K562 (cell line): ENCODE results near the gene KCNK1. TPM values are rescaled to one million over a fixed set of nuclear protein-coding genes. Genes with fewer than 3 reads are reported as not detected.

Source experiments
- BRF1 ChIP-seq: IDR thresholded peaks from 3 replicates; pipeline ENCODE4 v1.6.1; 2011; ENCODE audit warnings: borderline replicate concordance, mild to moderate bottlenecking; ENCODE audit not compliant: insufficient read length; ENCODE audit errors: extremely low read depth
- CBX3 ChIP-seq, 2 experiments: IDR thresholded peaks; 1 replicate in 1 of 2; 2 replicates in 1 of 2; pipeline ENCODE4 v1.6.1; 2012; ENCODE audit warnings: inconsistent platforms in 2 of 2, low read length in 2 of 2, borderline replicate concordance in 1 of 2, control low read depth in 1 of 2
- CGGBP1 ChIP-seq: fragments of 250-450 bp; sonication (Bioruptor Pico); IDR thresholded peaks from 2 replicates; pipeline ENCODE4 v1.9.0; 2021; ENCODE audit warnings: mild to moderate bottlenecking
- CREB5 ChIP-seq: fragments of 250-450 bp; sonication (Bioruptor Pico); IDR thresholded peaks from 2 replicates; pipeline ENCODE4 v1.5.0; 2020; ENCODE audit warnings: mild to moderate bottlenecking
- HDAC8 ChIP-seq: fragments of 450-650 bp; IDR thresholded peaks from 2 replicates; pipeline ENCODE4 v1.6.1; 2016; ENCODE audit warnings: mild to moderate bottlenecking, missing genetic modification characterization, moderate library complexity, missing compliant biosample characterization
- HNRNPUL1 ChIP-seq: fragments of 200-400 bp; formaldehyde crosslinking; IDR thresholded peaks from 2 replicates; pipeline ENCODE4 v1.6.1; 2017; ENCODE audit warnings: low read length
- ILK ChIP-seq: fragments of 450-650 bp; IDR thresholded peaks from 2 replicates; pipeline ENCODE4 v1.6.1; 2016; ENCODE audit warnings: missing genetic modification characterization, low read depth, mild to moderate bottlenecking, missing compliant biosample characterization, moderate library complexity, borderline replicate concordance
- MYBL2 ChIP-seq, 2 experiments: fragments of 450-650 bp in 1 of 2; sonication (generic) in 1 of 2; formaldehyde crosslinking in 1 of 2; IDR thresholded peaks; 2 replicates each; pipeline versions ENCODE4 v1.6.1 to v1.8.1; 2017 to 2022; ENCODE audit warnings: borderline replicate concordance in 1 of 2, inconsistent platforms in 1 of 2, low read depth in 1 of 2, mild to moderate bottlenecking in 1 of 2, missing genetic modification reagents in 1 of 2, moderate library complexity in 1 of 2
- NCOR1 ChIP-seq: fragments of 450-650 bp; IDR thresholded peaks from 2 replicates; pipeline ENCODE4 v1.6.1; 2016; ENCODE audit warnings: mild to moderate bottlenecking, moderate library complexity
- PTRF ChIP-seq: fragments of 450-650 bp; IDR thresholded peaks from 2 replicates; pipeline ENCODE4 v1.6.1; 2016; ENCODE audit warnings: mild to moderate bottlenecking, missing genetic modification characterization, missing compliant biosample characterization
- TFAM ChIP-seq: fragments of 250-450 bp; sonication (Bioruptor Pico); conservative IDR thresholded peaks from 2 replicates; pipeline ENCODE4 v1.5.0; 2021; ENCODE audit warnings: mild to moderate bottlenecking, moderate library complexity
- TGIF2 ChIP-seq: sonication (generic); formaldehyde crosslinking; IDR thresholded peaks from 2 replicates; pipeline ENCODE4 v1.8.1; 2022; ENCODE audit warnings: mild to moderate bottlenecking, missing genetic modification reagents, moderate library complexity
- THAP7 ChIP-seq: fragments of 250-450 bp; sonication (Bioruptor Pico); IDR thresholded peaks from 2 replicates; pipeline ENCODE4 v1.5.0; 2021
- THRB ChIP-seq: fragments of 450-650 bp; formaldehyde crosslinking; conservative IDR thresholded peaks from 2 replicates; pipeline ENCODE4 v1.4.0; 2022; ENCODE audit warnings: mild to moderate bottlenecking, missing genetic modification characterization
- ZBTB11 ChIP-seq, 3 experiments: fragments of 200-800 bp in 1 of 3; fragments of 250-450 bp in 1 of 3; fragments of 450-650 bp in 1 of 3; sonication (Bioruptor Pico) in 1 of 3; sonication (Bioruptor generic) in 1 of 3; formaldehyde crosslinking in 1 of 3; IDR thresholded peaks; 2 replicates each; pipeline versions ENCODE4 v1.6.1 to v1.8.0; 2016 to 2022; ENCODE audit warnings: mild to moderate bottlenecking in 2 of 3, missing genetic modification characterization in 2 of 3, missing compliant biosample characterization in 1 of 3, moderate library complexity in 1 of 3
- ZFX ChIP-seq: sonication (generic); formaldehyde crosslinking; IDR thresholded peaks from 2 replicates; pipeline ENCODE4 v1.8.0; 2022; ENCODE audit warnings: mild to moderate bottlenecking, missing genetic modification reagents, moderate library complexity
- ZNF263 ChIP-seq: sonication (generic); formaldehyde crosslinking; IDR thresholded peaks from 2 replicates; pipeline ENCODE4 v1.8.0; 2022; ENCODE audit warnings: mild to moderate bottlenecking, missing genetic modification reagents, borderline replicate concordance
- ZNF696 ChIP-seq: fragments of 250-450 bp; sonication (Bioruptor Pico); conservative IDR thresholded peaks from 2 replicates; pipeline ENCODE4 v1.4.0; 2020; ENCODE audit warnings: mild to moderate bottlenecking, moderate library complexity
- ZSCAN29 ChIP-seq: fragments of 450-650 bp; IDR thresholded peaks from 2 replicates; pipeline ENCODE4 v1.6.1; 2017
- polyA plus RNA-seq, 8 experiments: library from polyadenylated mRNA; depleted of rRNA in 4 of 8; stranded (reverse) in 5 of 8; unstranded in 3 of 8; fragments of >200 nt; fragmentation: Nextera tagmentation in 2 of 8; fragmentation: Illumina TruSeq in 1 of 8; extraction: Ambion mirVana in 2 of 8; extraction: Trizol in 1 of 8; gene quantifications; 2 replicates each; pipeline versions ENCODE4 v1.2.1 to v1.2.3, GENCODE V29; 2011 to 2014; ENCODE audit warnings: inconsistent platforms in 1 of 8, missing spikeins in 1 of 8
- total RNA-seq, 7 experiments: library from RNA; depleted of rRNA in 6 of 7; stranded (reverse); fragments of >200 nt in 6 of 7; fragmentation: Illumina TruSeq in 2 of 7; extraction: Trizol in 2 of 7; gene quantifications; 2 replicates each; pipeline versions ENCODE4 v1.2.1 to v1.2.3, GENCODE V29; 2011 to 2021; ENCODE audit warnings: low replicate concordance in 1 of 7

The KCNK1 gene
- total and polyA plus RNA-seq, 9 of the 15 experiments (the other 6 are each of a cell fraction or from before 2014, with no cell fraction given), result 3.1 to 22.7 (median 6.0) TPM

GRCh38 chr1:233613252-233614172 lies at the start of gene KCNK1 (continued):
- TF ChIP-seq TGIF2 (CRISPR knock-in tag), result no peak
- no peak for TF ChIP-seq PTRF (tag)
- TF ChIP-seq CREB5 (CRISPR knock-in tag), result no peak
- peak; percentile 77 for TF ChIP-seq ZFX (CRISPR knock-in tag)
- no peak for TF ChIP-seq BRF1
- no peak for TF ChIP-seq TFAM (CRISPR knock-in tag)
- no peak for TF ChIP-seq ZNF696
- TF ChIP-seq ILK (tag), result no peak
- peak in 1 of 2 experiments; percentile 66; a peak in 1 of 3 replicates for TF ChIP-seq CBX3 (IDR thresholded peaks at IDR 0.05; ENCODE audit: borderline replicate concordance in 1 of 2, low read length in 2 of 2)
- no peak for TF ChIP-seq THRB (CRISPR knock-in tag)
- no peak for TF ChIP-seq ZSCAN29
- TF ChIP-seq CGGBP1 (CRISPR knock-in tag), result no peak
- no peak for TF ChIP-seq MYBL2 (IDR thresholded peaks at IDR 0.05; ENCODE audit: low read depth)
- no peak for TF ChIP-seq MYBL2 (CRISPR knock-in tag; IDR thresholded peaks at IDR 0.05; ENCODE audit: borderline replicate concordance)
- no peak for TF ChIP-seq HNRNPUL1
- no peak for TF ChIP-seq HDAC8 (tag)
- no peak for TF ChIP-seq NCOR1
- no peak for TF ChIP-seq ZBTB11 (CRISPR knock-in tag; IDR thresholded peaks at IDR 0.05)
- TF ChIP-seq THAP7, result no peak
- no peak for TF ChIP-seq ZNF263 (CRISPR knock-in tag)
